GM21367 (cell line): ENCODE results near the gene CCT7.

Experiments used
- ATAC-seq: cut with Tn5 transposase; IDR thresholded peaks from one replicate; pipeline ENCODE4 v1.9.1; 2021; ENCODE audit not compliant: unreplicated experiment

The CCT7 gene

DNA sequence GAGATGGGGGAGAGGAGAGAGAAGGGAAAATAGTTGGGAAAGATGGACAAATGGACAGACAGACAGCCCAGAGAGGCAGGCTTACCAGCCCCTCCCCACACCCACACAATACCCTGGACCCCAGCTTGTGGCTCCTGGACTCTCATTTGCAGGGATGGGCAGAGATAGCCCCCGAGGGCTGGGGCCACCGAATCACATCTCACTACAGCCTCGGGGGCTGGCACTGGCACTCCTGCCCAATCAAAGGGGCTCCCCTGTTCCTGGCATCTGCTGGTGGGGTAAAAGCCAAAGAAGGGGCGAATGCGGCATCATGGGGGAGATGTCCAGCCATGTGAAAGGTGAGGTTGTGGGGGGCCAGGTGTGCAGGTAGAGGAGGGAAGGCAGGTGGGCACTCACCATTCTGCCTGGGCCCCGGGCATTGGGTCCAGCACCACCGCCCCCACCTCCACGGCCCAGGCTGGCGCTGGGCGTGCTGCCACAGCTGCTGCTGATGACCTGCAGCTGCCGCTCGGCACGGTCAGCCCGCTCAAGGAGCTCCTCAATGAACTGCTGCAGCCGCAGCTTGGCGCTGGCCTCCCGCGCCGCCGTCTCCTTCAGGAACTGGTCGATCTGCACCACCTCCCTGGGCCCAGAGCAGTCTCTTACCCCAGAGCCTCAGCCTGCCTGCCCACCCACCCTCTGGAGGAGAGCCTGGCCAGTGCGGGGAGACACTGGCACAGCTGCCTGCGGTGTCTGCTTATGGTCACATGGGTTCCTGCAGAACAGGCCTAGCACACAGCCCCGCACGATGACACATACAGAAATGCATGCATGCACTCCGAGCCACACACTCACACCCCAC, 32.2 kb downstream of the CCT7 start:
- ATAC-seq: no peak

DNA sequence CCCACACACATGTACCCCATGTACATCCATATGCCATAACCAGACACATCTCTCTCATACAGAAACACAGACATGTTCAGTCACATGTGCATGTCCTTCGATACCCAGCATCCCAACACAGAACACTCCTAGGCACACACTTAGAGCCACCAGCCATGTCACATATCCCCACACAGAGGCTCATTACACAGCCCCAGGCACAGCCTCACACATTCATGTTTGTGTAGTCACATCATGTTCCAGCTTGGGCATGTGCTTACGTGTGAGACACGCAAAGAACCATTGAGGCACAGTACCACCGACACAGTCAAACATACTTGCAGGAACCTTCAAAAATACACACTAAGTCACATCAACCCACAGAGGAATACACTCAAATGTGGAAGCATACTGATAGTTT, 32.9 kb downstream of the CCT7 start:
- no peak for ATAC-seq

DNA sequence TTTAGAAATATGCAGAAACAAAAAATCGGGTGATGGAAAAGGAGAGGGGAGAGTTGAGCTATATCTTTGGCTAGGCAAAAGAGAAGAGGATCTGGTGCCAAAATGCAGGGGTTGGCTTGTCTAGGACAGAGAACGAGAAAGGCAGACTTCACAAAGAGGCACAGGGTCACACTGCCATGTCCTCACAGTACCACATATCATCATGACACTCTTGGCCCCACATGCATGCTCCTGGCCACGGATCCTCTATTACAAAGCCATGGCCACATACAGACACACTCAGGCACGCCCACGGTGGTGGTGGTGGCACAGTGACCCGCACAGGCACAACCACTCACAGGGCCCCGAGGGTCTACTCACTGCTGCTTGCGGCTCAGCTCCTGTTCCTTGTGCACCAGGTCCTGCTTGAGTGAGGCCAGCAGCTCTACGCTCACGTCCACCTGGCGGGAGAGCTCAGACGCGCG, 34.3 kb downstream of the CCT7 start:
- no peak for ATAC-seq

DNA sequence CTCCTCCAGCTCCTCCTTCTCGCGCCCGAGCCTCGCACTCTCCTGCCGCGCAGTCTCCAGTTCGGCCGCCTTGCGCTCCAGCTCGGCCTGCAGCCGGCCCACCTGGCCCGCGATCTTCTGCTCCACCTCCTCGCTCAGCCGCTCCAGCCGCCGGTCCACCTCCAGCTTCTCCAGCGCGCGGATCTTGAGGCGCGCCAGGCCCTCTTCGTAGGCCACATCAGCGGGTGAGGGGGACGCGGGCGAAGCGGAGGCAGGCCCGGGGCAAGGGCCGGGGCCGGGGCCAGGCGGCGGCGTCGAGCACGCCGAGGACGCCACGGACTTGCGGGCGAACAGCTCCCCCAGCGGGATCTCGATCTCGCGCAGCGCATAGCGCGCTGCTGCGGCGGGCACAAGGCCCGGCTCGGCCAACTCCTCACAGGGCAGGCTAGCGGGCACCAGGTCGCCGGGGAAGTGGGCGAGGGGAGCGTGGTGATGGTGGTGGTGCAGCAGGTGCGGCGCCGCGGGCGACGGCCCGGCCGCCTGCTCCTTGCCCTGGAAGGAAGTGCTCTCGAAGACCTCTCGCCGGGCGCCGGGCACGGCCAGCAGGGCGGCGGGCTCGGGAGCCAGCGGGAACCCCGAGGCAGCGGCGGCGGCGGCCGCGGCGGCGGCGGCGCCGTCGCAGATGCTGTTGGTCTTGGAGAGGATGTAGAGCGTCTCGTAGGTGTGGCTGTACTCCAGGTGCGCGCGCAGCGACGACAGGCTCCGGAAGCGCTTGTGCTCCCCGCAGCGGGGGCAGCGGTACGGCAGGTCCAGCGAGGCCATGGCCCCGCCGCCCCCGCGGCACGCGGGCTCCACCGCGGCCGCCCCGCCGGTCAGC, 35.0 kb downstream of the CCT7 start:
- no peak for ATAC-seq

DNA sequence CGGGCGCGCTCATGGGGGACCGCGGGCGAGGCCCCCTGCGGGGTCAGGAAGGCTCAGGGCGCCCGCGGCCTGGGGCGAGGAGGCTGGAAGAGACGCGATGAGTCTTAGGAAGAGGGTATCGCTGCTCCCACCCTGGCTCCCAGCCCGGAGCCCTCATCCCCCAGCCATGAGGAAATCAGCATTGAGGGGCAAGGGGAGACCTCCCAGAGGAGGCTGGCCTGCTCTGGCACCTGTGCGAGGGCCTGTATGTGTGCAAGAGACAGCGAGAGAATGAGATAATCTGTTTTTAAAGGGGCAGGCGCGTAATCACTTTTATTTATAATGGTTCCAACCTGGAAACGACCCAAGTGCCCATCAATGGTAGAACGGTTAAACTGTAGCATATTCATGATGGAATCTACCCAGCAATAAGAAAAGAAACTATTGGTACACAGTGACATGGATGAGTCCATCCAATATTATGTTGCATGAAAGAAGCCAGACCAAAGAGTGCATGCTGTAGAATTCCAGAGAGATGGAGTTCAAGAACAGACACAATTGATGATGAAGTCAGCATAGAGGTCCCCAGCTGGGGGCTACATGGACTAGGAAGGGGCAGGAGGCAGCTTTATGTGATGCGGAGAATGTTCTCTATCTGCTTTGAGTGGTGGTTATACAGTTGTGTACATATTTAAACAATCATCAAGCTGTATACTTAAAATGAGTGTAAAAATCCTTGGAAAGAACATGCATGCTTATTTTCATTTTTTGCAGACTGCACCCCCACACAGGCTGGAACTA, 35.8 kb downstream of the CCT7 start:
- no peak for ATAC-seq

DNA sequence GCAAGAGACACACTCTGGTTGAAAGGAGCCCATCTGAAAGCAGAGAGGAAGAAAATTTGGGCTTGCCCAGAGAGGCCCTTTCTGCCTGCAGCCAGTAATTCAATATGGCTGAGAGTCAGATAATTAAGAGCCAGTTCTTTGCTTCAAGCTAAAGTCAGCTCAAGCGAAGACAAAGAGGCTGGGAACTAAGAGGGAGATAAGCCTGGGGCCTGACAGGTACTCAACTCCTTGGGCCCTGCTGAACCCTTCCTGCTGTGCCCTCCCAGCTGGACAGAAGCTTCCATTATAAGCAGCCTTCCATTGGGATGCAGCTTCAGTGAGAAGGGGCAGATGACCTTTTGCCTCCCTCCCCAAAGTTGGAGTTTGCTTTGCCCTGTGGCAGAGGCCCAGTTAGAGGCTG, 38.2 kb downstream of the CCT7 start:
- ATAC-seq: no peak

DNA sequence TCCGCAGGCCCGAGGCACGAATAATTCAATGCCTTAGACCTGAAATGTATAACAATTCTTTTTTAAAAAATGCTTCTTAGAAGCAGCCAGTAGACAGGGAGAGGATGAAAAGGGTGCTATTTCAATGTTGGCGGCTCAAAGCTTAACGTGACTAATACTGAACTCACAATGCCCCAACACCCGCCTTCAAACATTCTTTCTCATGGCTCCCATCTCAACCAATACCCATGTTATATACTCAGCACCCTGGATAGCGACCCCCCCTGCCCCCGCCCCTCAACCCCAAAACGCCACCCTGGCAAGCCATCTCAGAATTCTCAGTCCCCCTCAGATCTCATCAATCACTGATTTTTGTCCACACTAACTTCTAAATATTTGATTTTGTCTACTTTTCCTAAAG, 45.7 kb downstream of the CCT7 start:
- ATAC-seq: no peak

DNA sequence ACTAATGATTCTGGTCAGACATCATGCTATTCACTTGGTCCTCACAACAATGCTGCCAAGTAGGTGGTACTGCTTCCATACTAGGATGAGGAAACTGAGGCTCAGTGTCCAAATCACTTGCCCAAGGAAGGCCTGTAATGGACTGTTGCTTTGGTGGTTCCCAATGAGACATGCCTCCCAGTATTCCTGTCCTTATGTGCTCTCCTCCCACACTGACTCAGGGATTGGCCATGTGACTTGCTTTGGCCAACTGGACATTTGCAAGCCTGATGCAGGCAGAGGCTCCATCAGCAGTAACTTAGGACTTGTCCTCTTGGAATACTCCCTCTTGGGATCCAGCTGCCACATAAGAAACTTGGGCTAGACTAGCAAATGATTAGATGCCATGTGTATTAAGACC, 47.1 kb downstream of the CCT7 start:
- no peak for ATAC-seq

DNA sequence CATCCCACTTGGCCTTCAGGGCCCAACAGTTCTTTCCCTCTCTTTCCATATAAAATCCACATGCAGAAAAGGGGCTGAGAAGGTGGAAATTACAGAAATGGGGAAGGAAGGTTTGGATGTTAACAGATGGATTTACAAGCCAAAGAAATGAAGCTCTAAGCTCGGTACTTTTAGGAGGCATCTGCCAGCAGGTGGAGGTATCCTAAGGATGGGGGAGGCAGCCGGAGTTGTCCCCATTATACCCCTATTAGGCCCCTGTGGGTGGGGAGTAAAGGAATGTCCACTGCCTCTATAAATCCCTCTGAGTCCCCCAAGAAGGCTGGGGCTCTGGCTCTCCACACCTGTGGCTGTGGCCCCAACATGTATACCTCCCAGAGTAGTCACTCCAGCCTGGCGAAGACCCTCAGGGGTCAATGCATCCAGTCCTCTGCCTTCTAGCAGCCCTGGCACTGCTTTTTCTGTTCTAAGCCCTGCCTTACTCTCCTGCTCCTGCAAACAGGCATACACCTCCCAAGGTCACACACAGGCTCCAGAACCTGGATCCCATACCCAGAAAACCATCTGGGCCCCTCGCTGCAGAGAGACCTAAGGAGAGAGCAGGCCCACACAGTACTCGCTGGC, 48.9 kb downstream of the CCT7 start:
- ATAC-seq: no peak

DNA sequence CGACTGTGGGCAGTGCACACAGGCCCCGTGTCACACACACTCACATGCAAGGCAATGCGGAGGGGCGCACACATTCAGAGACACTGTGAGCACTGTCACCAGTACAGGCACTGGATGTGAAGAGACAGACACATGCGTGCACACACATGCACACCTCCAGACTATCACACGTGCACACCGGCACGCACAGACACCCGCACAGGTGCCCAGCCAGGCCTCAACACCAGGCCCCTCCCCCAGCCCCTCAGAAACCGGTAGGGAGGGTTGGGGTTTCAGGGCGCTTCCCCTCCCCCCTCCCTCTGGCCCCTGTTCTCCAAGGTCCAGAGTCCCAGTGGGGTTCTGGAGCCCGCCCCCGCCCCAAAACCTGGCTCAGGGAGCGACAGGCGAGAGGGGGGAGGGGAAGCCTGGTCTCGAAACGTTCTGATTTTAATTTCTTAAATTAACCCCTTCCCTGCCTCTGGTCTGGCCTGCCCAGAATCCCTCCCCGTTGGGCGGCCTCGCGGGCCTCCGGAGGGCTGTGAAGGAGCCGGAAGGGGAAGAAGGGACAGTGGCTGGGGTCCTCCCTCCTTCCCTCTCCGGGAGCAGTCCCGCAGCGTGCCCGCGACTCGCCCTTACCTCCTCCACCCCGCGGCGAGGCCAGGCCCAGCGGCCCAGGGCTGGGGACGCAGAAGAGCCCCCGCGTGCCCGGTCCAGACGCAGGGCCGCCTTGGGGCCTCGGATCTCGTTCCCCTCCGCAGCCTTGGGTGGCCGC, 49.6 kb downstream of the CCT7 start:
- ATAC-seq: peak; percentile 8

DNA sequence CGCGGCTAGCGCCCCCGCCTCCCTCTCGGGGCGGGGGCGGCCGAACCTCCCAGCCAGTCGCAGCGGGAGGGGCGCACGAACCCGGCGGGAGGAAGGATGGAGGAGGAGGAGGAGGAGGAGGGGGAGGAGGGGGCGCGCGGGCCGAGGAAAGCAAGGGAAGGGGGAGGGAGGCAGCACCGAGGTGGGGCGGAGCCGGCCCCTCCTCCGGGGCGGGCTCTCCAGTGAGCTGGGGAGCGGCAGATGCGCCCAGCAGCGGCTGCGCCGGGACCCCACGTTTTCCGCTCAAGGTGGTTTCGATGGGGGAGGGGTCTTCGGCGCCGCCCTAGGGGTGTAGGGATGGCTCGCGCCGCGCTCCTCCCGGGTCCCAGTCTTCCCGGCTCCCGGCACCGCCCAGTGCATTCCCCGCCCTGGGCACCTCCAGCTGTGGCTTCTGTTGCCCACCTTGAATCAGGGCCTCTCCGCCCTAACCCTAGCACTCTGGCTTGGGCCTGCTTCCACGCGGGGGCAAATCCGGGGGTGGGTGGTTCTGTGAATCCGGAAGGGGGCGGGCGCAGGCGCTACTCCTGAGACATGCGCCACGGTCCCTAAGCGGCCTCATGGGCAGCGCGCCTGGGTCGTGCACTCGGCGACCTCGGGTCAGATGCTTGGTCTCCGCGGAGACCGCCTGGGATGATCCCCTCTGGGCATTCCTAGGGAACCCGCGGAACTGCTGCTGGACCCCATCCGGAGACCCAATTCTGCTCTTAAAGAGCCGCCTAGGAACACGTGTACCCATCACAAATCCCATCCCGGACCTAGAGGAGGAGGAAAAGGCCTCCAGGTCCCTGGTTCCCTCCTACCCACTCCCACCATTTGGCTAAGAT, 50.4 kb downstream of the CCT7 start, which contains the start of gene FBXO41:
FBXO41 (minus strand) TSS at position 183 of the 863 bp plus-strand sequence. CDS start 14,848 bp downstream, outside the sequence.
- ATAC-seq: peak; percentile 59

DNA sequence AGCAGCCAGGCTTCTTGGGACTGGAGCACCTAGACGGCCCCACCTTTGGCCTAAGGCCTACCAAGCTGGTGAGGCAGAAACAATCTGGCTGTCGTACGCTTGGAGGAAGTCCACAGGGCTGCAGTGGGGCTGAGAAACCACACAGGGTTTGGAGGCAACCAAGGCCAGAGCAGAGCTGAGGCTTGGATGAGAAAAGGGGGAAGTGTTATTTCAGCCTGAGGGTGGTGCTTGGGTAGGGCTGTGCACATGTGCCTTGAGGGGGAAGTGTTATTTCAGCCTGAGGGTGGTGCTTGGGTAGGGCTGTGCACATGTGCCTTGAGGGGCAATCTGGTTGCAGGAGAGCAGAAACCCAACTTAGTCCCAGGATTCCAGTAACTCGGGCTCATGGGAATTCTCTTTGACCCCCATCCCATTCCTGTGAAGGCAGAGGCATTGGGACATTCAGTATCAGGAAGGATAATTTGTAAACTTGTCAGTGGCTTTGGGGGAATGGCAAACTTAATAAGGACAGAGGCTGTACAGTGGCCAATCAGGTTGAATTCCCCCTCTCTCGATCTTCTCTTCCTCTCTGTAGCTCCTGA, 51.1 kb downstream of the CCT7 start:
- ATAC-seq: peak; percentile 74

DNA sequence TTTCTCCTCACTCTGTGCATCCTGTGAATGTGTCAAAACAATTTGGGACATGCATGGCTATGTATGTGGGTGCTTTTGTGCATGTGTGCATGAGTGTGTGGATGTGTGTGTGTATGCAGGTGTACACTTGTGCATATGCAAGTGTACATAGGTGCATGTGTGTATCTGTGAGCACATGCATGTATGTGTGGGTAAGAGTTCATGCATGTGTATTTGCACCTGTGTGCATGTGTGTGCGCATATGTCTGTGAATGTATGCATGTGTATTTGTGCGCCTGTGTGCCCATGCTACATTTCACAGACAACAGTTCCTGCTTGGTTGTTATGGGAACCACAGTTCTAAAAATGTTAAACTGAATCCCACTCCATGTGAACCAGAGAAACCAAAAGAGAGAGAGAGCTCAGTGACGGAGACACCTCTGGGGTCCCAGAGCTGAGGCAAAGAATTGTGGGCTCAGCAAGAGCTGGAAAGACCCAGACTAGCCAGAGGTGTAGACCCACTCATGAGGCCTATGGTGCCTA, 52.1 kb downstream of the CCT7 start:
- ATAC-seq: no peak

DNA sequence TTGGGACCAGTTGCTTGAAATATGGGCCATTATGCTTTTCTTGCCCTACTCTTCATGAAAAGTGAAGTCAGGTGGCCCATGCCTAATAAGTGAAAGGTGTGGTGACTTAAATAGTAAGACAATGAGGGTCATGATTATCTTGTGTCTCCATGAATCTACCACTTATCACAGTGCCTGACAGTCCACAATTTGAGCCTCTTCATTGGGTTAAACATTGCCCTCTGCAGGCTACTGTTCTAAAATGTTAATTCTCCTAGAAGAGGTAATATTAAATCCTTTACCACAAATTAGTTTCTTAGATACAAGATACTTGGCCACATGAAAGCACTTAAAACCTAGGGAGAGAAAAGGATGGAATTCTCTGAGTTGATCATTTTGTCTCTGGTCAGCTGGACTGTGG, 55.2 kb downstream of the CCT7 start:
- no peak for ATAC-seq

DNA sequence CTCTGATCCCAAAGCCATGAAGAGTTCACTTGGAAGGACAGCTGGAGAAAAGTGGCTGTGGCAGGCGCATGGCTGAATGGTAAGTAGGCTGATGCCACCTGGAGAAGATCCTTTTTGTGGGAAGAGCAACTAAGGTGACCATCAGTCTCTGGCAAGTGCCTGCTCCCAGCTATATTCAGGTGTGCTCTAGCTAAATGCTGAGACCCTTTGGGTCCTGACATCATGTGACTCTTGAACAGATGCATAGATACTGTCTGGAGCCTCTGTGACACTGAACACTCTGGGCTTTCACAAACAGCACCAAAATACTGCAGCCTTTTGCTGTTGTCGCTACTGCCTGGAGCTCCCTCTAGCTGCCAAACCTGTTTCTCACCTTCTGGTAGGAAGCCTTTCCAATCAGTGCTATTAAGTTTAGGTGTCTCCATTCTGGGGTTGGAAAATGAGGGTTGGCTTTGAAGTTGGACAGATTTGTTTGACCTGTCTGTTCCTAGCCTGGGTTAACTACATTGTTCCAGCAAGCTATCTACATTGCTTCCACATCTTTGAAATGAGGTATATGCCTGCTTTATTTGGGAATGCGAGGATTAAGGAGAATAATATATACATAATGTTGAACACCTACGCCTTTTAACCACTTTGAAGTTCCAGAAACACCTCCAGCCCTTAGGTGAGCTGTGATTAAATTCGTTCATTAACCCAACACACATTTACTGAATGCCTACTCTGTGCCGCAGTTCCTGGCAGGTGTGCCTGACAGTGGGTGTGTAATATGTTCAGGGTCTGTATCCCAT, 56.1 kb downstream of the CCT7 start:
- ATAC-seq: no peak

DNA sequence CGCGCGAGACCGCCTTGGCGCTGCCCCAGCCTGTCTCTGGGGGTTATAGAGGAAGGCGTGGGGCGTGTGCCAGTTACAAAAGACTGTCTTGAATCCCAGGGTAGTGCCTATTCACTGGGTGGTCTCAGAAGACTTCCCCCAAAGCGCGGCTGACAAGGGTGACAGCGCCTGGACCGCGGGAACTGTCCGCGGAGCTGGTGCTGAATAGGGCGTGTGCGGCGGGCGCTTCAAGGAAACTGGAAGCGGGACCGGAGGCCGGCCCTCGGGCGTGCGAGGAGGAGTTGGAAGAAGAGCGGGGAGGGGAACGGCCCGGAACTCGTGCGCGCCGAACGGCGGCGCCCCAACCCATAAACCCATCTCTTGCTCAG, 57.0 kb downstream of the CCT7 start:
- no peak for ATAC-seq

DNA sequence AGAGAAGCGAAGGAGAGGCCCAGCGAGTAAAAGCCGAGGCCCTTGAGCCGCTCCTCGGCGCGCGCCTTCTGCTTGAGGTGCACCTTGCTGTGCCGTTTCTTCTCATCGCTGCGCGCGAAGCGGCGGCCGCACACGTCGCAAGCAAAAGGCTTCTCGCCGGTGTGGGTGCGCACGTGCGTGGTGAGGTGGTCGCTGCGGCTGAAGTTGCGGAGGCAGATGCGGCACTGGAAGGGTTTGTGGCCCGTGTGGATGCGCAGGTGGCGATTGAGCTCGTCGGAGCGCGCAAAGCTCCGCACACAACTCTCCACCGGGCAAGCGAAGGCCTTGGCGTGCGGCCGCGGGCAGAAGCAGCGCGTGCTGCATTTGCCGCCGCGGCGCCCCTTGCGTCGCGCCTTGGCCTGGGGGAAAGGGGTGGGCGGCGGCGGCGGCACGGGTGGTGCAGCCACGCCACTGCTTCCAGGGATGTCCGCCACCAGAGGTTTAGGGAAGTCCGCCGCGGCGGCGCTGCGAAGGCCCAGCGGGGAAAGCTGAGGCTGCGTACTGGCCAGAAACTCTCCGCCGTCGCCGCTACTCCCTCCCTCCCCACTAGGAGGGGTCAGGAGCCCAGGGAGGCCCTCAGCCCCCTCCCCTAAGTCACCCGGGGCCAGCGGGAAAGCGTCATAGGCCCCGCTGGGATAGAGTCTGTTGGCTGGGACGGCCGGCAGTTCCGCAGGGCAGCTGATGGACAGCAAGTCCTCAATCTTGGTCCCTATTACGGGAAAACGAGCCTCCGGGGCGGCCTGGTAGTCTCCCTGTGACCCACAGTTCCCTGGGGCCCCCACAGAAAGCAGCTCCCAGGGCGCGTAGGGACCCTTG, 57.6 kb downstream of the CCT7 start:
- no peak for ATAC-seq
